Dendritic cell treated with granulocyte-macrophage colony-stimulating factor and Interleukin-4, amounts not matched to agents 40 ng/mL and 50 ng/mL, for 4 days (primary cell): Measurements from ENCODE around the gene PDGFRA.

Experiments used
- H3K27ac Mint-ChIP-seq: one replicate; pipeline ENCODE4 v1.8.0; 2022; ENCODE audit warnings: mild to moderate bottlenecking, mixed read lengths
- H3K27me3 Mint-ChIP-seq: one replicate; pipeline ENCODE4 v1.8.0; 2022; ENCODE audit warnings: mild to moderate bottlenecking, mixed read lengths
- H3K36me3 Mint-ChIP-seq: one replicate; pipeline ENCODE4 v1.8.0; 2022; ENCODE audit warnings: low read depth, mixed read lengths
- H3K4me1 Mint-ChIP-seq: one replicate; pipeline ENCODE4 v1.8.0; 2022; ENCODE audit warnings: low read depth, mixed read lengths
- H3K4me3 Mint-ChIP-seq: one replicate; pipeline ENCODE4 v1.8.0; 2022; ENCODE audit warnings: mild to moderate bottlenecking, moderate library complexity, mixed read lengths
- H3K9me3 Mint-ChIP-seq: one replicate; pipeline ENCODE4 v1.8.0; 2022; ENCODE audit warnings: mixed read lengths
- intact Hi-C: fragments of 100-400 bp; cut with micrococcal nuclease; formaldehyde crosslinking; loops from one replicate; pipeline ENCODE4 v1.15.0; 2022

The PDGFRA gene

DNA sequence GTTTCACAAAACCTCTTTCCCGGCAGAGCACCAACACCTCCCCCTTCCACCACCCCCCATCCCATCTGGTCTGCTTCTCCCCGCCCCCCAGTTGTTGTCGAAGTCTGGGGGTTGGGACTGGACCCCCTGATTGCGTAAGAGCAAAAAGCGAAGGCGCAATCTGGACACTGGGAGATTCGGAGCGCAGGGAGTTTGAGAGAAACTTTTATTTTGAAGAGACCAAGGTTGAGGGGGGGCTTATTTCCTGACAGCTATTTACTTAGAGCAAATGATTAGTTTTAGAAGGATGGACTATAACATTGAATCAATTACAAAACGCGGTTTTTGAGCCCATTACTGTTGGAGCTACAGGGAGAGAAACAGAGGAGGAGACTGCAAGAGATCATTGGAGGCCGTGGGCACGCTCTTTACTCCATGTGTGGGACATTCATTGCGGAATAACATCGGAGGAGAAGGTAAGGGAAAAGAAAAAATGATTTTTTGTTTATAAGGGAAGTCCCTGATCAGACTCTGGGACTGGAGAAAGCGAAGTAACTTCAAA, at the start of gene PDGFRA:
Gene PDGFRA (plus strand): TSS at position 333 of the 541 bp plus-strand sequence. CDS start 29,476 bp downstream, outside the sequence.
- Mint-ChIP-seq H3K27ac (no peak within 1 kb of the TSS), H3K4me3 (peak within 1 kb of the TSS; percentile 22), H3K36me3 (no peaks in the 10 kb centered on the region), H3K9me3 (no peaks in the 10 kb centered on the region), H3K27me3 (peaks cover 100% of the 10 kb centered on the region), H3K4me1 (peaks cover 77% of the 10 kb centered on the region)
- intact Hi-C loops: no loop called here

DNA sequence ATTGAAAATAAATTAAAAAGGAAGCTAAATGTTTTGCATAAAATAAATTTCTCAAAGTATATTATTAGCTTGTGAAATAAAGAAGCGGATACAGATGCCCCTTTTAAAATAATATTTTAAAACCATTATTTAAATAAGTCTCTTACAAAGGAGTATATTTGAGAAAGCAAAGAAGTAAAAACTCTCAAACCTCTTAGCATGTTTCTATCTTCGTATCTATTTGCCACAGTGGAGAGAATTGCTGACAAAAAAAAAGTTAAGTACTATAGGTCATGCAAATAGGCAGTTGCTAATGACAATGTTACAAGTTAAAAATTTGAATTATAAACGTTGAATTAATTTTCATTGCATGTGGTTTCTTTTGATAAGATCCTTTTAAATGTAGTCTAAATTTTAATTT, 44.5 kb upstream of the PDGFRA start:
- intact Hi-C loops: no loop called here
- Mint-ChIP-seq H3K36me3 (no peaks in the 10 kb centered on the region), H3K4me3 (no peak overlapping the region), H3K27ac (no peak overlapping the region), H3K27me3 (no peaks in the 10 kb centered on the region), H3K4me1 (no peaks in the 10 kb centered on the region), H3K9me3 (no peaks in the 10 kb centered on the region)

DNA sequence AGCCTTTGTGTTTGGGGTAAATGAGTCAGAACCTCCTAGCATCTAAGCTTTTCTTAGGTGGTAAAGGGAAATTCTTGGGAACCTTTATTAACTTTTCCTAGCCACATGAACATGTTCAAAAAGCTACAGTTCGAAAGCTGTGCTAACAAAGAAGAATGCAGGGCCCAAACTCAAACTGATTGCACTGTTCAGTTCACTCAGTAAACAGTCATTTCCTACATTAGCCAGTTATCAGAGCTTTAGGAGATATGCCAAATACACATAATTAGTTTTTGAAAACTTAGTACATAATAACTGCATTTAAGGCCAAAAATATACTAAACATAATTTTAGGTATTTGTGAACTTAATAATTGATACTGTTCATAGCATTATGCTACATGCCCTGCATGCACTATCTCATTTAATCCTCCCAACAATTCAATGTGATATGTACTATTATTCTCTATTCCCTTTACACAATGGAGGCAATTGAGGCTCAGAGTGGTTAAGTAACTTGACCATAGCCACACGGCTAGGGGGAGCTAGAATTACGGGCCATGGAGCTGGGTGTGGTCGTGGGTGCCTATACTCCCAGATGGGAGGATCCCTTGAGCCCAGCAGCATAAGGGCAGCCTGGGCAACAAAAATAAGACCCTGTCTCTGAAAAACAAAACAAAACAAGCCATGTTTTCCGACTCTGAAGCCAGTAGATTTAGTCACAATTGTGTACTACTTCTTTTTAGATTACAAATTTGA, 43.9 kb upstream of the PDGFRA start:
- Mint-ChIP-seq H3K4me1 (no peaks in the 10 kb centered on the region), H3K27me3 (no peaks in the 10 kb centered on the region), H3K27ac (no peak overlapping the region), H3K36me3 (no peaks in the 10 kb centered on the region), H3K4me3 (no peak overlapping the region), H3K9me3 (no peaks in the 10 kb centered on the region)
- intact Hi-C loops: no loop called here

DNA sequence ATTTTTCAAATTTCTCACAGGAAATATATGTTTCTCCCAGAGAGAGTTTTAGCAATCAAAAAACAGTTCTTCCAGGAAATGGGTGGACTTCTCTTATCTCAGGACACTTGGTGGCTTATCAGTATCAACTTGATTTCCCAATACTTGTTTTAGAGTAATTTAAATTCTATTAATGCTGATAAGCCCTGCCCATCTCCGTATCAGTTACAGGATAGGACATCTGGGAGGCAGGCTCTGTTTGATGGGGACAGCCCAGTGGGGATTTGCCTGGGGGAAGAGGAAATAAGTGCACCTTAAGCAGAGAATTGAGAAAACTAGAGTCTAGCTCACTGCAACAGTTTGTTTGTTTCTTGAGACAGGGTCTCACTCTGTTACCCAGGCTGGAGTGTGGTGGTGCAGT, 43.2 kb upstream of the PDGFRA start:
- Mint-ChIP-seq H3K27ac (no peak overlapping the region), H3K4me1 (no peaks in the 10 kb centered on the region), H3K36me3 (no peaks in the 10 kb centered on the region), H3K4me3 (no peak overlapping the region), H3K9me3 (no peaks in the 10 kb centered on the region), H3K27me3 (no peaks in the 10 kb centered on the region)
- intact Hi-C loops: no loop called here

DNA sequence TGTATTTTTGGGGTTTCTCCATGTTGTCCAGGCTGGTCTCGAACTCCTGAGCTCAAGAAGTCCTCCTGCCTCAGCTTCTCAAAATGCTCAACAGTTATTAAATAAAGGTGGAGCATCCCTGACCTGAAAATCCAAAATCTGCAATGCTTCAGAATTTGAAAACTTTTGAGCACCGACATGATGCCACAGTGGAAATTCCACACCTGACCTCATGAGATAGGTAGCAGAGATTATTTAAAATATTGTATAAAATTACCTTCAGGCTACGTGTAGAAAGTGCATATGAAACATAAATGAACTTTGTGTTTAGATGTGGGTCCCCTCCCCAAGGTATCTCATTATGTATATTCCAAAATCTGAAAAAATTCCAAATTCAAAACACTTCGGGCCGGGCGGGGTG, 42.7 kb upstream of the PDGFRA start:
- no peaks in the 10 kb centered on the region for H3K4me1 Mint-ChIP-seq
- no peaks in the 10 kb centered on the region for H3K27me3 Mint-ChIP-seq
- H3K4me3 Mint-ChIP-seq: no peak overlapping the region
- H3K36me3 Mint-ChIP-seq: no peaks in the 10 kb centered on the region
- no peak overlapping the region for H3K27ac Mint-ChIP-seq
- H3K9me3 Mint-ChIP-seq: no peaks in the 10 kb centered on the region
- intact Hi-C loops: no loop called here

DNA sequence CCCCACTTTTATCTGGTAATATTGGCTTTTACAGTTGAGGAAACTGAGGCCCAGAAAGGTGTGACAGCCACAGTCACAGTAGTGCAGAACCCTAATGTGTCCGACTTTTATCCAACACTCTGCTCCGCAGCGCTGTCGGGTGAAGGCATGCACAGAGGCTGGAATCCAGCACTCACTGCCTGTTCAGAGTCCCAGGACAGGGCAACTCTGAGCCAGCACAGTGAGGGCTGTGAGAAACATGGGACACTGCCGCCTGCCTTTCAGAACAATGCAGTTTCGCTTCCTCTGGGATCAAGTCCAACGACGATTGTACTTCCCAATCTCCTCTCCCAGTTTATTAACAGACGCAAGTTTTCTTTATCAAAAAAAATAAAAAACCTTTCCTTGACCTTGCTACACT, 41.9 kb upstream of the PDGFRA start:
- Mint-ChIP-seq H3K4me3 (no peak overlapping the region), H3K27ac (no peak overlapping the region), H3K27me3 (no peaks in the 10 kb centered on the region), H3K9me3 (no peaks in the 10 kb centered on the region), H3K36me3 (no peaks in the 10 kb centered on the region), H3K4me1 (no peaks in the 10 kb centered on the region)
- intact Hi-C loops: no loop called here

DNA sequence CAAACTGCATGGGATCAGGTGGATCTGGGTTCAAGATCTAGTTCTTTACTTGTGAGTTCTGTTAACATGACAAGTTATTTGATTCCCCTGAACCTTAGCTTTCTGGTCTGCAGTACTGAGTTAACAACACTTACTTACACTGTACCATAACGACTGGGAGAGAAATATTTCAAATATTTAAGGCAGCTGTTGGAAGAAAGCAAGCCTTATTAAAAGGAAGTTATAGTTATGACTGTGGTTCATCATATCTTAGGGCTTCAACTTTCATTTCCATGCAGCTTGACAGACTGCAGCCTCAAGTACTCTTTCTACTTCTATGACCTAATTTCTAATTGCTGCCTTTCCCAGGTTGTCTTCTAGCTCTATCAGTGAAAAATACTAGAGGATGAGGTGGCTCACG, 40.0 kb upstream of the PDGFRA start:
- no peaks in the 10 kb centered on the region for H3K9me3 Mint-ChIP-seq
- H3K4me1 Mint-ChIP-seq: no peaks in the 10 kb centered on the region
- H3K27me3 Mint-ChIP-seq: no peaks in the 10 kb centered on the region
- no peaks in the 10 kb centered on the region for H3K36me3 Mint-ChIP-seq
- no peak overlapping the region for H3K4me3 Mint-ChIP-seq
- H3K27ac Mint-ChIP-seq: no peak overlapping the region
- intact Hi-C loops: no loop called here

DNA sequence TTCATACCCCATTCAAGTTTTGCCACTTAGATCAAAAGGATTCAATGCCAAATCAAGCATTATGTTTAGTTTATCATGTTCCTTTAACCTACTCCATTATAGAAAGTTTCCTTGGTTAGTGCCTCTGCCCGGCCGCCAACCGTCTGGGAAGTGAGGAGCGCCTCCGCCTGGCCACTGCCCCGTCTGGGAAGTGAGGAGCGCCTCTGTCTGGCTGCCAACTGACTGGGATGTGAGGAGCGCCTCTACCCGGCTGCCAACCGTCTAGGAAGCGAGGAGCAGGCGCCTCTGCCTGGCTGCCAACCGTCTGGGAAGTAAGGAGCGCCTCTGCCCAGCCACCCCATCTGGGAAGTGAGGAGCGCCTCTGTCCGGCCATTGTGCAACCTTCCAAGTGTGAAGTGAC, 36.3 kb upstream of the PDGFRA start:
- intact Hi-C loops: no loop called here
- H3K9me3 Mint-ChIP-seq: no peaks in the 10 kb centered on the region
- H3K4me1 Mint-ChIP-seq: no peaks in the 10 kb centered on the region
- no peaks in the 10 kb centered on the region for H3K36me3 Mint-ChIP-seq
- no peaks in the 10 kb centered on the region for H3K27me3 Mint-ChIP-seq
- no peak overlapping the region for H3K4me3 Mint-ChIP-seq
- H3K27ac Mint-ChIP-seq: no peak overlapping the region

DNA sequence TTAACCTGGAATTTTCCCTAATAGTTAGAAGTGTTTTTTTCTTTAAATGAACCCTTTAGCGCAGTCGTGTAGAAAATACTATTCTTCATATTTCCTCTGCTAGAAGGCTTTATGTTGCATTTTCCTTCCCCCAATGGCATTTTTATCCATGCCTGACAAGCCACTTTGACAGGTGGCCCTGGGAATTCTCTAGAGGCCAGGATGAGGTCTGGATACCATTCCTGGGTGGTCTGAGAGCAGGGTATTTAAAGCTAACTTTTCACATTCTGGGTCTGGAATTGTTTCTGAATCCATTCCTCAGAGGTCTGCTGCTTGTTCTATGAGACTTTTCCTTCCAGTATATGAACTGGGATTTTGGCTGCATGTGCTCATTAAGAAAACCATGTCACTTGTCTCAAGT, 31.2 kb upstream of the PDGFRA start:
- Mint-ChIP-seq H3K4me1 (no peaks in the 10 kb centered on the region), H3K9me3 (no peaks in the 10 kb centered on the region), H3K27me3 (no peaks in the 10 kb centered on the region), H3K27ac (no peak overlapping the region), H3K4me3 (no peak overlapping the region), H3K36me3 (no peaks in the 10 kb centered on the region)
- intact Hi-C loops: no loop called here

DNA sequence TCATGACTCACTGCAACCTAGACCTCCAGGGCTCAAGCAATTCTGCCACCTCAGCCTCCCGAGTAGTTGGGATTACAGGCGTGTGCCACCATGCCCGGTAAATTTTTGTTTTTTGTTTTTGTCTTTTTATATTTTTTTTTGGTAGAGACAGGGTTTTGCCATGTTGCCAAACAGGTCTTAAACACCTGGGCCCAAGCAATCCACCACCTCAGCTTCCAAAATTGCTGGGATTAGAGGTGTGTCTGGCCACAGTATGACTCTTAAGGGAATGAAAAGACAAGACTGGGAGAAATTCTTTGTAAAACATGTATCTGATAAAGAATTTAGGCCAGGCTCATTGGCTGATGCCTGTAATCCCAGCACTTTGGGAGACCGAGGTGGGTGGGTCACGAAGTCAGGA, 29.2 kb upstream of the PDGFRA start:
- Mint-ChIP-seq H3K4me1 (no peaks in the 10 kb centered on the region), H3K36me3 (no peaks in the 10 kb centered on the region), H3K4me3 (no peak overlapping the region), H3K9me3 (no peaks in the 10 kb centered on the region), H3K27ac (no peak overlapping the region), H3K27me3 (no peaks in the 10 kb centered on the region)
- intact Hi-C loops: no loop called here

DNA sequence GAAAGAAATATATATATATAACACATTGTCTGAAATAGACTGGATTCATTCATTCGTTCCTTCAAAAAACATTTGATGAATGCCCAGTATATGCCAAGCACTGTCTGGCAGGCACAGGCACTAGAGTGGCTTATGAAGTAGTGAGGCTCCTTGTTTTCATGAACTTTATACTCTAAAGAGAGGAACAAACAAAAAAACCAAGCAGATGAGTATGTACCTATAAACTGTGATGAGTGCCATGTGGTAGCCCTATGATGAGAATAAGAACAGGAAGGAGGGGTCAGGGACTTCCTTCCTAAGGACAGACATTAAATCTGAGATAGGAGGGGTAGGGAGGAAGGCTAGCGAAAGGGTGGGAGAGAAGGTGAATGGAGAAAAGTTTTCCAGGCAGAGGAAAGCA, 19.5 kb upstream of the PDGFRA start:
- Mint-ChIP-seq H3K4me1 (peaks cover 6% of the 10 kb centered on the region), H3K4me3 (no peak overlapping the region), H3K27me3 (peaks cover 13% of the 10 kb centered on the region), H3K9me3 (no peaks in the 10 kb centered on the region), H3K27ac (no peak overlapping the region), H3K36me3 (no peaks in the 10 kb centered on the region)
- intact Hi-C loops: no loop called here

DNA sequence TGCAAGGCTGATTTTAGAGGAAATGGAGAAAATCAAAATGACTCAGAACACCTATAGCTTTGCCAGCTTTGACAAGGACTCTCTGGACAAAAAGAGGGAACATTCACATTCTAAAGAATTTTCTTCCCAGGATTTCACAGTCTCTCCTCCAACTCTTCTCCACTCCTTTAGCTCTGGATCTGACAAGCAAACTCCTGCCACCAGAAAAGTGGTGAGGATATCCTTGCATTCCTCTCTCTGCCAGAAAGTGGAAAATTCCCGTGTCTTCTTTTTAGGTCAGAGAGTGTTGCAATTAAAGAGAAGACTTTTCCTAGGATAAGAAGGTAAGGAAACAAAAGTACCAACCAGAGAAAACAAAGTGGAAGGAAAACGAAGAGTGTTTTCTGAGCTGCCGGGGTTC, 16.1 kb upstream of the PDGFRA start:
- intact Hi-C loops: loop anchor here (1.0 kb wide), 1 partner anchor 283 kb away; no protein-coding TSS in a partner anchor
- H3K27me3 Mint-ChIP-seq: peaks cover 29% of the 10 kb centered on the region
- H3K27ac Mint-ChIP-seq: no peak overlapping the region
- H3K4me3 Mint-ChIP-seq: no peak overlapping the region
- H3K4me1 Mint-ChIP-seq: peaks cover 11% of the 10 kb centered on the region
- no peaks in the 10 kb centered on the region for H3K36me3 Mint-ChIP-seq
- H3K9me3 Mint-ChIP-seq: no peaks in the 10 kb centered on the region

DNA sequence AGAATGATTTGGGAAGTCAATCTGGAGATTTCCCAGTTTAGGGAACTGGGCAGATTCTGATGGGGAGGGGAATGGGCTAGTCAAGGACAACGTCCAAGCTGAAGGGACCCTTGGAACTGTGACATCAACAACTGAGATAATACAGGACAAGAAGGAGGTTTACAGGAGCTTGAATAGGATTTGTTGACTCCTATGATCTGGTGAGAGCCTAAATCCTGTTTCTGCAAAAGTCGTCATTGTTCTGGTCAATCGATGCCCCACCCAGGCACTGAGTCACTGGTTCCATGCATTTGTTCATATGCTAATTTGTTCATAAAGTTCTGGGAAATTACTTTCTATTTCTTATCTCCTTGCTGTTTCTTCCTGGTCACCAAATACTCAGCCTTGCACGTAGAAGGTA, 15.3 kb upstream of the PDGFRA start:
- Mint-ChIP-seq H3K36me3 (no peaks in the 10 kb centered on the region), H3K27me3 (peaks cover 37% of the 10 kb centered on the region), H3K9me3 (no peaks in the 10 kb centered on the region), H3K4me3 (no peak overlapping the region), H3K4me1 (peaks cover 11% of the 10 kb centered on the region), H3K27ac (no peak overlapping the region)
- intact Hi-C loops: loop anchor here (1.0 kb wide), 1 partner anchor 283 kb away; no protein-coding TSS in a partner anchor

DNA sequence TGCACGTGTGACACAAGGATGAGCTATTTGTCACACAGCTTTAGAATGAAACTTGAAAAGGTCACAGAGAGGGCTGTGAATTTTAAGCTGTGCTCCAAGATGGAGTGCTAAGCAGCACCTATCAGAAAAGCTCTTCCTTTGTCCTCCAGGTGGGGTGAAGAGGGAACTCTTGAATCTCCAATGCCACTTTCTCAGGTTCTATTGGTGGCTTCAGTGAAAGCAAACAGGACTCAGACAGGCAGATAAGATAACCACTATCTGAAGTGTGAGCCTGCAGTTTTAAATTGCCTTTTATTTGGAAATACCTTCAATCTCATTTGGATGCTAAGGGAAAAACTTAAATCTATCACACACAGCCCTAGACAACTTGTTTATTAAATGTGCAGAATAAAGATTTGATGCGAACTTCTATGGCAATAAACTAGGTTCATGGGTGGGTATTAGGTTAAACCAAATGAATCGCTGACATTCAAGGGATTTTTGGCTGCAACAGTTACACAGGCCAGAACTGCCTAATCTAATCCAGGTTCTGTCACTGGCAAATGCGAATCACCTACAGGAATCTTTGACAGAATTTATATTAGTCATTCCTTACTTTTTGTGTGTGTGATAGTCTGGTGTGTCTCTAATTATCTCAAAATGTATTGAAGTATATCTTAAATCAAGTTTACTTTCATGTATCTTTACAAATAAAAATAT, 13.6 kb upstream of the PDGFRA start:
- Mint-ChIP-seq H3K9me3 (no peaks in the 10 kb centered on the region), H3K27me3 (peaks cover 47% of the 10 kb centered on the region), H3K27ac (no peak overlapping the region), H3K4me1 (peaks cover 11% of the 10 kb centered on the region), H3K4me3 (no peak overlapping the region), H3K36me3 (no peaks in the 10 kb centered on the region)
- intact Hi-C loops: loop anchor here (5.0 kb wide), 2 partner anchors 508 to 1018 kb away; no protein-coding TSS in a partner anchor
